HepG2 (cell line): ENCODE results near the gene TMEM187. TPM values are rescaled to one million over a fixed set of nuclear protein-coding genes. Genes with fewer than 3 reads are reported as not detected.

Experiments used
- ATAC-seq: fragments of 200-7000 bp; cut with Tn5 transposase; 3 replicates; pipeline ENCODE4 v1.9.1; 2020; ENCODE audit warnings: mild to moderate bottlenecking, moderate library complexity
- BruUV-seq: library from RNA; stranded (reverse); fragments of 400-500 nt; replicated peaks from 2 replicates; lab custom pipeline; 2021; lab: Mats Ljungman, UMichigan
- CTCF ChIA-PET: fragments of 300-600 bp; formaldehyde crosslinking; extraction: SDS; loops from one replicate; lab custom pipeline; 2021; ENCODE audit warnings: low total read pairs, inconsistent platforms, low intra/inter-chr PET ratio; lab: Yijun Ruan, JAX
- POLR2A ChIA-PET: fragments of 350-600 bp; sonication (Branson Sonifier 250); formaldehyde crosslinking; loops from one replicate; lab custom pipeline; 2020; ENCODE audit warnings: antibody characterized with exemption, inconsistent platforms; lab: Yijun Ruan, JAX
- DNase-seq: peaks from one replicate; pipeline ENCODE4 v3.0.0-alpha.2; 2015; ENCODE audit warnings: low spot score
- FAIRE-seq: peaks from 3 replicates; lab custom pipeline; 2011; peaks lifted over from hg19 to GRCh38; lab: Jason Lieb, UNC
- H2AFZ ChIP-seq: one replicate; pipeline ENCODE4 v1.6.1; 2011; ENCODE audit warnings: low read length, inconsistent platforms
- H3K27ac ChIP-seq: fragments of 300-600 bp; 3 replicates; pipeline ENCODE4 v1.8.0; 2011; ENCODE audit warnings: mixed run types, mild to moderate bottlenecking, mixed read lengths, low read length, inconsistent platforms; ENCODE audit not compliant: insufficient read depth; ENCODE audit errors: extremely low read length
- H3K27me3 ChIP-seq, 2 experiments: fragments of 200-600 bp in 1 of 2; 2 replicates in 1 of 2; 3 replicates in 1 of 2; pipeline versions ENCODE4 v1.6.0 to v1.8.0; 2011; ENCODE audit warnings: low read length in 2 of 2, mild to moderate bottlenecking in 2 of 2, moderate library complexity in 2 of 2, inconsistent platforms in 1 of 2; ENCODE audit not compliant: insufficient read depth in 2 of 2, control insufficient read depth in 1 of 2
- H3K36me3 ChIP-seq, 2 experiments: fragments of 200-600 bp in 1 of 2; replicated peaks in 1 of 2; 2 replicates in 1 of 2; 3 replicates in 1 of 2; pipeline versions ENCODE4 v1.5.1 to v1.8.0; 2011; ENCODE audit warnings: low read length in 2 of 2, inconsistent platforms in 1 of 2; ENCODE audit not compliant: insufficient read depth in 2 of 2, control insufficient read depth in 1 of 2
- H3K4me1 ChIP-seq: 2 replicates; pipeline ENCODE4 v1.5.1; 2012; ENCODE audit warnings: low read length, inconsistent platforms; ENCODE audit not compliant: insufficient read depth
- H3K4me2 ChIP-seq: 2 replicates; pipeline ENCODE4 v1.6.0; 2011; ENCODE audit warnings: low read depth, low read length, inconsistent platforms
- H3K4me3 ChIP-seq, 3 experiments: fragments of 200-600 bp in 1 of 3; sonication (generic), shearing (Covaris generic) in 1 of 3; replicated peaks in 1 of 3; 2 replicates each; pipeline ENCODE4 v1.5.1; 2011 to 2016; ENCODE audit warnings: low read length in 3 of 3, inconsistent platforms in 2 of 3, low read depth in 2 of 3, mild to moderate bottlenecking in 2 of 3, control low read depth in 1 of 3, mixed read lengths in 1 of 3; ENCODE audit not compliant: insufficient read depth in 1 of 3
- H3K79me2 ChIP-seq: one replicate; pipeline ENCODE4 v1.6.1; 2011; ENCODE audit warnings: low read length, inconsistent platforms; ENCODE audit not compliant: insufficient read depth
- H3K9ac ChIP-seq: 2 replicates; pipeline ENCODE4 v1.6.0; 2011; ENCODE audit warnings: mild to moderate bottlenecking, low read depth, low read length, inconsistent platforms; ENCODE audit not compliant: insufficient read depth
- H3K9me3 ChIP-seq: 2 replicates; pipeline ENCODE4 v1.5.1; 2012; ENCODE audit warnings: mild to moderate bottlenecking, low read length
- H4K20me1 ChIP-seq: 2 replicates; pipeline ENCODE4 v1.6.0; 2011; ENCODE audit warnings: inconsistent platforms, mild to moderate bottlenecking, low read length, moderate library complexity; ENCODE audit not compliant: insufficient read depth
- ARID2 ChIP-seq: sonication (generic); formaldehyde crosslinking; IDR thresholded peaks from 2 replicates; pipeline ENCODE4 v1.8.1; 2022; ENCODE audit warnings: mild to moderate bottlenecking, missing genetic modification reagents, borderline replicate concordance
- ARNT2 ChIP-seq: sonication (generic); formaldehyde crosslinking; IDR thresholded peaks from 2 replicates; pipeline ENCODE4 v1.8.0; 2022; ENCODE audit warnings: mild to moderate bottlenecking, low read depth, missing genetic modification reagents, moderate library complexity
- DMTF1 ChIP-seq: sonication (generic); formaldehyde crosslinking; IDR thresholded peaks from 2 replicates; pipeline ENCODE4 v1.4.0; 2020; ENCODE audit warnings: mild to moderate bottlenecking, missing genetic modification reagents
- ELF3 ChIP-seq: IDR thresholded peaks from 2 replicates; pipeline ENCODE4 v1.6.1; 2016; ENCODE audit warnings: missing genetic modification reagents, missing compliant biosample characterization
- FLYWCH1 ChIP-seq: sonication (generic); formaldehyde crosslinking; IDR thresholded peaks from 2 replicates; pipeline ENCODE4 v1.8.1; 2023; ENCODE audit warnings: mild to moderate bottlenecking, missing genetic modification reagents
- FUBP1 ChIP-seq: sonication (generic); formaldehyde crosslinking; IDR thresholded peaks from 2 replicates; pipeline ENCODE4 v1.5.1; 2020; ENCODE audit warnings: missing genetic modification reagents, mild to moderate bottlenecking, borderline replicate concordance
- KAT8 ChIP-seq: IDR thresholded peaks from 2 replicates; pipeline ENCODE4 v1.6.1; 2016; ENCODE audit warnings: missing genetic modification reagents, missing compliant biosample characterization
- NFE2L2 ChIP-seq: fragments of 150-350 bp; IDR thresholded peaks from 2 replicates; pipeline ENCODE4 v1.6.1; 2014; ENCODE audit warnings: low read length
- SIX4 ChIP-seq: sonication (generic); formaldehyde crosslinking; IDR thresholded peaks from 2 replicates; pipeline ENCODE4 v1.4.0; 2020; ENCODE audit warnings: missing genetic modification reagents
- SNRNP70 ChIP-seq: fragments of 200-400 bp; formaldehyde crosslinking; IDR thresholded peaks from 2 replicates; pipeline ENCODE4 v1.6.1; 2017; ENCODE audit warnings: mild to moderate bottlenecking, low read depth, low read length, moderate library complexity
- SP1 ChIP-seq, 2 experiments: fragments of 450-650 bp in 1 of 2; sonication (generic) in 1 of 2; formaldehyde crosslinking in 1 of 2; IDR thresholded peaks; 2 replicates each; pipeline versions ENCODE4 v1.4.0 to v1.6.1; 2016 to 2020; ENCODE audit warnings: missing genetic modification reagents in 1 of 2
- TBX2 ChIP-seq: sonication (generic); formaldehyde crosslinking; IDR thresholded peaks from 2 replicates; pipeline ENCODE4 v1.5.0; 2020; ENCODE audit warnings: missing genetic modification reagents, mild to moderate bottlenecking, borderline replicate concordance
- XBP1 ChIP-seq: sonication (generic); formaldehyde crosslinking; IDR thresholded peaks from 2 replicates; pipeline ENCODE4 v1.5.0; 2020; ENCODE audit warnings: missing genetic modification reagents
- ZBTB21 ChIP-seq: sonication (generic); formaldehyde crosslinking; IDR thresholded peaks from 2 replicates; pipeline ENCODE4 v1.4.0; 2020; ENCODE audit warnings: missing genetic modification reagents
- ZBTB33 ChIP-seq: sonication (generic); formaldehyde crosslinking; IDR thresholded peaks from 2 replicates; pipeline ENCODE4 v1.4.0; 2020; ENCODE audit warnings: missing genetic modification reagents
- ZNF10 ChIP-seq: sonication (generic); formaldehyde crosslinking; IDR thresholded peaks from 2 replicates; pipeline ENCODE4 v1.4.0; 2020; ENCODE audit warnings: mild to moderate bottlenecking, low read depth, missing genetic modification reagents, borderline replicate concordance
- ZNF362 ChIP-seq: sonication (generic); formaldehyde crosslinking; IDR thresholded peaks from 2 replicates; pipeline ENCODE4 v1.4.0; 2020; ENCODE audit warnings: missing genetic modification reagents, mild to moderate bottlenecking, borderline replicate concordance
- ZNF605 ChIP-seq: sonication (generic); formaldehyde crosslinking; IDR thresholded peaks from 2 replicates; pipeline ENCODE4 v1.8.0; 2022; ENCODE audit warnings: mild to moderate bottlenecking, missing genetic modification reagents
- WGBS: methylation state at CpG from one replicate; pipeline ENCODE4 v1.1.6; 2017; ENCODE audit warnings: low lambda C conversion rate; 5-methylcytosine and 5-hydroxymethylcytosine counted together
- in situ Hi-C: cut with HindIII; loops from 2 replicates; pipeline ENCODE4 v1.10.0; 2017; ENCODE audit warnings: low pct_unique_long_range_greater_than_20kb; ENCODE audit not compliant: extremely low pct_ligation_motif_present
- intact Hi-C: fragments of 100-400 bp; cut with micrococcal nuclease; formaldehyde crosslinking; loops from one replicate; pipeline ENCODE4 v1.10.0; 2022; ENCODE audit not compliant: unreplicated experiment
- polyA plus RNA-seq, 8 experiments: library from polyadenylated mRNA; depleted of rRNA in 3 of 8; stranded (reverse) in 7 of 8; unstranded in 1 of 8; fragments of >200 nt; fragmentation: Illumina TruSeq in 4 of 8; extraction: Trizol in 4 of 8; gene quantifications; 2 replicates each; pipeline versions ENCODE4 v1.2.1 to v1.2.3, GENCODE V29; 2011 to 2016; ENCODE audit warnings: low read depth in 4 of 8, missing spikeins in 1 of 8, mixed read lengths in 1 of 8; ENCODE audit not compliant: insufficient read depth in 1 of 8
- total RNA-seq, 5 experiments: library from RNA; depleted of rRNA; stranded (reverse); fragments of >200 nt; fragmentation: Illumina TruSeq; extraction: Trizol; gene quantifications; 2 replicates each; pipeline ENCODE4 v1.2.3, GENCODE V29; 2016; ENCODE audit warnings: low read depth in 1 of 5

TMEM187 gene
- total and polyA plus RNA-seq, 2 of the 13 experiments (the other 11 are each of a cell fraction or from before 2014, with no cell fraction given) = 2.2 to 6.2 TPM

- TF ChIP-seq ZNF362 (CRISPR knock-in tag) = no peak
- 0 out of 2 replicates have a peak, but pooled peaks have one; percentile 16 for TF ChIP-seq ELF3
- TF ChIP-seq SP1 (IDR thresholded peaks at IDR 0.05) = no peak
- no peak for TF ChIP-seq SP1 (CRISPR knock-in tag; IDR thresholded peaks at IDR 0.05)
Observed at GRCh38 chrX:153992180-153992579, 19.6 kb downstream of the TMEM187 start (continued).

- Histone ChIP-seq H3K36me3 (no peaks in the 10 kb centered on the region), H3K9ac (no peak overlapping the region), H3K4me1 (peaks cover 26% of the 10 kb centered on the region), H3K27ac (no peak overlapping the region), H3K4me3 (no peak overlapping the region), H3K79me2 (no peaks in the 10 kb centered on the region), H4K20me1 (no peaks in the 10 kb centered on the region), H3K4me2 (no peak overlapping the region), H3K9me3 (no peaks in the 10 kb centered on the region), H3K27me3 (no peaks in the 10 kb centered on the region), H2AFZ (no peak overlapping the region)
- DNase-seq (no peak), ATAC-seq (no peak), FAIRE-seq (no peak)
- intact Hi-C loops (no loop called here), in situ Hi-C loops (no loop called here)
- WGBS = 34% methylated on average over 3 of the region's 12 CpGs
- POLR2A ChIA-PET = no interaction called here
- BruUV-seq = no TSS peak
- CTCF ChIA-PET = no interaction called here
- TF ChIP-seq FLYWCH1 (CRISPR knock-in tag) (no peak), ZBTB21 (CRISPR knock-in tag) (no peak), ARID2 (no peak), ZNF605 (CRISPR knock-in tag) (no peak), KAT8 (CRISPR knock-in tag) (no peak), NFE2L2 (no peak), DMTF1 (CRISPR knock-in tag) (no peak), ARNT2 (CRISPR knock-in tag) (no peak), TBX2 (CRISPR knock-in tag) (no peak), XBP1 (CRISPR knock-in tag) (no peak), FUBP1 (CRISPR knock-in tag) (no peak), SNRNP70 (no peak), ZNF10 (no peak), ZBTB33 (no peak), SIX4 (CRISPR knock-in tag) (no peak)
Observed at GRCh38 chrX:153993079-153993478, 20.5 kb downstream of the TMEM187 start.
